ENCODE measurements around the gene PDCD1. TPM values are rescaled to one million over a fixed set of nuclear protein-coding genes. Genes with fewer than 3 reads are reported as not detected.
"Not testable (repeated sequence)": the region's sequence is repeated elsewhere in the genome, so short reads cannot be mapped to it uniquely, and the experiment has no call there.

PDCD1 gene
- total RNA-seq, 1 donor from 2014 or later = 0.57 TPM

DNA sequence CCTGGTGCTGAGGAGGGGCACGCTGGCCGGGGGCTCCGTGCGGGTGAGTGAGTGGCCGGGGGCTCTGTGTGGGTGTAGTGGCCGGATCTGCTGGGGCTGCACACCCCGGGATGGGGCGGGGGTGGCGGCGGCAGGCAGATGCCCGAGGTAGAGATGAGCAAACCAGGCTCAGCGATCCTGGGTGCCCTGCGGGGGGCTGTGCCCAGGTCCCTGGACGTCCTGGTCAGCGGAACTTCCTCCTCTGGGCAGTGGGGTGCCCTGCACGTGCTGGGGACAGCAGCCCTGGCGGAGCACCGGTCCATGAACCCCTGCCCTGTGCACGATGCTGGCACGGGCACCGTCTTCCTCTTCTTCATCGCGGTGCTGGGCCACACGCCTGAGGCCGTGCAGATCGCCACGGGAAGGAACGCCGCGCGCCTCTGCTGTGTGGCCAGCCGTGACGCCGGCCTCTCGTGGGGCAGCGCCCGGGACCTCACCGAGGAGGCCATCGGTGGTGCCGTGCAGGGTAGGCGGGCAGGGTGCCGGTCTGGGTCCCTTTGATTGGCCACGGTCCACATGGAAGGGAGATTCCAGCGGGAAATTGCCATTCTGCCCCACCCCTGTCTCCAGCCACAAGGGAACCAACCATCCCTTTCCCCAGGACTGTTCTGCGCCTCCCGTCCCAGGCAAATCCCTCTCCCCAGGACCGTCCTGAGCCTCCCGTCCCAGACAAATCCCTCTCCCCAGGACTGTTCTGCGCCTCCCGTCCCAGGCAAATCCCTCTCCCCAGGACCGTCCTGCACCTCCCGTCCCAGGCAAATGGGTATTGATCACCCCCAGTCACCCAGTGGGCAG is 43.8 kb downstream of the PDCD1 start:
- DNase-seq (ENCODE audit: low spot score) = peak; percentile 37

- no peak for DNase-seq (ENCODE audit: low spot score)
Observed at GRCh38 chr2:241814393-241814642, 44.4 kb downstream of the PDCD1 start.

GRCh38 chr2:241813644-241814392 is 44.9 kb downstream of the PDCD1 start:
- no peak for DNase-seq (ENCODE audit: low spot score)

DNA sequence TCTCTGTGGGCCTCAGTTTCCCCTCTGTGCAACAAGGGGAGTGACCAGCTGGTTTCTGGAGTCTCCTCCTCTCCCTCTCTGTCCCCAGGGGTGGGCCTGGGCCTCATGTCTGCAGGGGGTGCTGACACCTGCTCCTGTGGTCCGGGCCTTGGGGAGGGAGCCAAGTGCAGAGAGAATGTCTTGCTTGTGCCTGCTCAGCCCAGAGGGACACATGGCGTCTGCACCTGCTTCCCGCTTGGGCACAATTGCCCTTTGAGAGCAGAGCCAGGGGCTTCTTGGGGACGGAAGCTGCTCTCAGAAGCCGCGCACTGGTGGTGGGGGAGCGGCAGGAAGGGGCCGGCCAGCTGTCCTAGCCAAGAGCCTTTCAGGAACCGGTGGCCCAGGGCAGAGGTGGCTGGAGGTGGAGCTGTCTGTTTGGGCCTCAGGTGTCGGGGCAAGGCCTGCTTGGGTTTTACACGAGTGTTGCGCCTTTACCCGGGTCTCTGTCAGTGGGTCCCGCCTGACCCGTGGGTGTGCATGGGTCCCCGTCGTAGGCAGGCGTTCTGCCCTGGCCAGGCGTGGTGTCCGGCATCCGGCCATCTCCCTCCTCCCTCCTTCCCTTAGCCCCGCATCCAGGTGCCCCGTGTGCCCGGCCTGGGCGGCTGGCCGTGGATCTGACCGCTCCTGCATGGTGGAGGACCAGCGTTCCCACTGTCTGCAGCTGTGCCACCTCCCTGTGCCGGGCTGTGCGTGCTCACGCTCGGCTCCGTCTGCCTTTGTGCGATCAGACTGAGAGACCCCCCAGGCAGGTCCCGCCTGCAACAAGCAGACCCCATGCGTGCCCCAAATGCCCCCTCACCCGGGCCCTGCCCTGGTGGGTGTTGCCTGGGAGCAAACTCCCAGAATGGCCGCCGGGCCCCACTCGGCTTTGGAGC is 45.7 kb downstream of the PDCD1 start:
- peak; percentile 42 for DNase-seq (ENCODE audit: low spot score)

GRCh38 chr2:241811952-241812729 is 46.6 kb downstream of the PDCD1 start:
- DNase-seq (ENCODE audit: low spot score) = no peak

DNA sequence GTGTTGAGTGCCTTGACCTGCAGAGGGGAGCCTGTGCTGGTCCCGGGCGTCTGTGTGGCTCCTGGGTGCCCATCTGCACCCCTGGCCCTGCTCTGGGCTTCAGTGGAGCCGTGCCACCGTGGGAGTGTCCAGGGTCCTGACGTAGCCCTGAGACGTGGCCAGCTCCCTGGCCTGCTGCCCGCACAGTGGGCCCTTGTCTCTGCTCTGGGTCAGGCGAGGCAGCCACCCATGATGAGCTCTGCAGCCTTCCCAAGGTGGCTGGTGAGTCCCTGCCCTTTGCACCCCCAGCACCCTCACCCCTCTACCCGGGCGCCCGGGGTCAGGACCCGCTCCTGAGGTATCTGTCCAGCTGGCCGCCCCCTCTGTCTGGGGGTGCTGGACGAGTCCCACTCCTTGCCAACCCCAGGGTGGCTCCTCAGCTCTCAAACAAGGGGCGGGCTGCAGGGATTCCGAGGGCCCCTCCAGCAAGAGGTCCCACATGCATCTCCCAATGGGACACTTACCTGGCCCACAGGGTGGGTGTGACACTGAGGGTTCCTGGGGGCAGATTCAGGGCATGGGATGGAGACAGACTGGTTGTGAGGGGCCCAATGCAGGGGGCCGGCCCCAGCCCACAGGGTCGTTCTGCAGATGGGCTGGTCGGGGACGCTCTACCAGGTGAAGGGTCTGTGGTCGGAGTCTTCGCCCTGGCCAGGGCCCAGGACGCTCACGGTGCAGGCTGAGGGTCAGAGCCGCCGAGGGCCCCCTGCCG is 47.3 kb downstream of the PDCD1 start:
- no peak for DNase-seq (ENCODE audit: low spot score)

GRCh38 chr2:241810307-241811200 is 48.1 kb downstream of the PDCD1 start:
- no peak for DNase-seq (ENCODE audit: low spot score)

DNA sequence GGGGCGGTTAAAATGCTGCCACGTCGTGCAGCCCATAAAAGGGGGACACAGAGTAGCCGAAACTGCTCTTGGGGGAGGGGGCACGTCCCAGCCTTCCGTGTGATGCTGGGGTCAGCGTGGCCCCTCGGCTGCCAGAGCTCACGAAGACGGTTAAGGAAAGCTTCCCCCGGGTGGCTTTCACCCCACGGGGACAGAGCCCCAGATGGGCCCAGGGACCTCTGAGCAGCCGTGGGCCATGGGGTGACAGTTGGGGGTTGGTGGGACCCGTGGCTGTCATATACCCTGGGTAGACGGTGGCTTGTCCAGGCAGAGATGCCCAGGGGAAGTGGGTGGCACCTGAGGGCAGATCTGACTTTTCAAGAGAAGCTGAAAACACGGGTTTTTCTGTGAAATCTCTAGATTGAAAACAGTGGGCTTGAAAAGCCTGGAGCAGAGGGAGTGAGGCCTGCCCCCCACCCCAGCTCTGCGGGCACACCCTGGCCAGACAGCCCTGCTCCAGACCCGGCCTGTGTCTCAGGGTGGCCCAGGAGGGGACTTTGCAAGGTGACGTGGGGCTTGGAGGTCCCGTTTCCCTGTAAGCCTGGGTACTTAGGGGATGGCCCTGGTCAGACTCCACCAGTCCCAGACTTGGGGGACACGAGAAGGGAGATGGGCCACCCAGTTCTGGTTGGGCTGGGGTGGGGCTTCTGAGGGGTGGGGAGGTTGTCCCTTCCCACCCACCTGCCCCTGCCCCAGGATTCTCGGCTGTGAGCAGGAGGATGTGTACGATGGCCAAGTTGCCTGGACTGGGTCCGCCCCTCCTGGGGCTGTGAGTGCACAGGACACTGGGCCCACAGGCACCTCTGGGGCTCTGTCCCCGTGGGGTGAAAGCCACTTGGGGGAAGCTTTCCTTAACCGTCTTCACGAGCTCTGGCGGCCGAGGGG is 49.0 kb downstream of the PDCD1 start:
- no peak for DNase-seq (ENCODE audit: low spot score)

GRCh38 chr2:241808721-241809382 is 49.8 kb downstream of the PDCD1 start, which contains the start of gene NEU4:
NEU4 (plus strand) TSS chr2:241809193; CDS start chr2:241814485, 5,292 bp downstream.
- no peak for DNase-seq (ENCODE audit: low spot score)

DNA sequence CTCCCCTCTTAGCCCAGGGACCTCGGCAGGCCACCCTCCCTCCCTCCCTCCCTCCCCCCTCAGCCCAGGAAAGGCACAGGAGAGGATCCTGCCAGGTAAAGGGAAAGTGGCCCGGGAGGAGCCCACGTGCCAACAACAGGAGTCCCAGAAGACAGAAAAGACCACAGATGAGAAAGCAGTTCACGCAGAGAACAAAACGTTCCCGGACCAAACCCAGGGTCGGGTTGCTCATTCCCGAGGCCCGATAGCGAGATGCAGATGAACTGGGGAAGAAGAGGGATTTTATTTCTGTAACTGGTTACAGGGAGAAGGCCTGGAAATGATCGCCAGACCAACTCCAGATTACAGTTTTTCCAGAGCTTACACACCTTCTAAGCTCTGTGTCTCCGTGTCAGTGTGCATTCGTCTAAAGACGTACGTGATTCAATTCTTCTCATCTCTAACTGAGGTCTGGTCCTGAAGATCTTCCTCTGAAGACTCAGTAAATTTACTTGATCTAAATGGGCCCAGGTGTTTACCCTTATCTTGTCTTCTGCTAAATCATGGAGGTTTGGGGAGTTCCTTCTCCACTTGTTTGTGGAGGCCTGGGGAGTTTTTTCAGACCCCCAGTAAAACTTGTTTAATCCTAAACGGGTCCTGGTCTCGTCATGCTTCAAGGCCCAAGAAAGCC is 50.5 kb downstream of the PDCD1 start:
- no peak for DNase-seq (ENCODE audit: low spot score)

GRCh38 chr2:241806217-241806616 is 52.5 kb downstream of the PDCD1 start:
- DNase-seq (ENCODE audit: low spot score) = not testable (repeated sequence)

DNA sequence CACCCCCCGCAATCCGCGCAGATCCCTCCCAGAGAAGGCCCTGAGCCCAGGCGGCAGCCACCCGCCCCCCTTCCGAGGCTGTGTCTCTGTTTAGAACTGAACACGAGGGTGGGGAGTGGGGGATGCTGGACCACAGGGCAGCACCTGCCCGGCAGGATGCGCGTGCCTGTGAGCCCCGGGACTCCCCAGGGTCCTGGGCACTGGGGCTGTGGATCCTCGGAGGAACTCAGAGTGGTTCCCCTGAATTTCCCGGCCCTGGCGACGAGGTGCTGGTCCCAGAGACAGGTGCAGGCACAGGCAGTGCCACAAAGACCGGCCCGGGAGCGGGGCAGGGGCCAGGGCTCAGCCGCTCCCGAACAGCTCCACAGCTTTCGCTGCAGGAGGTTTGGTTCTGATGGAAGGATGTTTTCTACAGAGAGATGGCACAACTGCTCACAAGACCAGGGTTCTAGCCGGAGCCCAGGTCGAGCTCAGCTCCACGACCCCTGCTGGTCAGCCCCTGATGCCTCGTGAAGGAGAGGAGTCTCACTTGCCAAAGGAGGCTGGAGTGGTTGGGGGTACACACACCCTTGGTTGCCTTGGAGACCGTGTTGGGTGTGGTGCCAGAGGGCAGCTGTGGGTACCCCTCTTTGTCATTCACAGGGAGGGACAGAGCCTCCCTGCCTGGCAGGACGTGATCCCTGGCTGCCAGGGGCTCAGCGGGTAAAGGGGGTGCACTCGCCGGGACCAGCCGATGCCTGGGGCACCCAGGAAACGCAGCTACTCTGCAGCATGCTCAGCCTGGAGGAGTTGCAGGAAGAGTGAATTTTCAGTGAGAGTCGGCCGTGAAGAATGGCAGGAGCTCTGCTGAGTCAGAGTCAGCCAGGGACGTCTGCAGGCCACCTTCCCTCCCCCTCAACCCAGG is 54.1 kb downstream of the PDCD1 start:
- DNase-seq (ENCODE audit: low spot score) = peak; percentile 43

DNA sequence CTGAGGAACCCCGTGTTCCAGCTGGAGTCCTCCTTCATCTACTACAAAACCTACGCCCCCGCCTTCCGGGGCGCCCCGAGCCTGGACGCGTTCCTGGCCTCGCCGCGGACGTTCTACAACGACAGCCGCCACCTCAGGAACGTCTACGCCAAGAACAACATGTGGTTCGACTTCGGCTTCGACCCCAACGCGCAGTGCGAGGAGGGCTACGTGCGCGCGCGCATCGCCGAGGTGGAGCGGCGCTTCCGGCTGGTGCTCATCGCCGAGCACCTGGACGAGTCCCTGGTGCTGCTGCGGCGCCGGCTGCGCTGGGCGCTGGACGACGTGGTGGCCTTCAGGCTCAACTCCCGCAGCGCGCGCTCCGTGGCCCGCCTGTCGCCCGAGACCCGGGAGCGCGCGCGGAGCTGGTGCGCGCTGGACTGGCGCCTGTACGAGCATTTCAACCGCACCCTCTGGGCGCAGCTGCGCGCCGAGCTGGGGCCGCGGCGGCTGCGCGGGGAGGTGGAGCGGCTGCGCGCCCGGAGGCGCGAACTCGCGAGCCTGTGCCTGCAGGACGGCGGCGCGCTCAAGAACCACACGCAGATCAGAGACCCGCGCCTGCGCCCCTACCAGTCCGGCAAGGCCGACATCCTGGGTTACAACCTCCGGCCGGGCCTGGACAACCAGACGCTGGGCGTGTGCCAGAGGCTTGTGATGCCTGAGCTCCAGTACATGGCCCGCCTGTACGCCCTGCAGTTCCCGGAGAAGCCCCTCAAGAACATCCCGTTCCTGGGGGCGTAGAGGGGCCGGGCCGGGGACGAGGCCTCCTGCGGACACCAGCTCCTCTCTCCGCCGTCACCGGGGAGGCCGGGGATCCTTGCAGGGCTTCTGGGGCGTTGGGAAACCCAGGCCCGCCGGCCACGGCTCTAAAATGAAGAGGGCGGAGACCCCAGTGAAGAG is 55.0 kb downstream of the PDCD1 start:
- peak; percentile 54 for DNase-seq (ENCODE audit: low spot score)

- DNase-seq (ENCODE audit: low spot score) = peak; percentile 41
Observed at GRCh38 chr2:241802421-241803318, 56.0 kb downstream of the PDCD1 start.

Data from ureter (tissue), 1 donor.